NCI-H1436 treated with DMSO at 0.1 percent for 48 hours (cell line): ENCODE data around the gene WIPF3.

ENCODE experiments used
- DNase-seq: peaks from one replicate; lab custom pipeline; 2025; lab: John Stamatoyannopoulos, UW

The WIPF3 gene

DNA sequence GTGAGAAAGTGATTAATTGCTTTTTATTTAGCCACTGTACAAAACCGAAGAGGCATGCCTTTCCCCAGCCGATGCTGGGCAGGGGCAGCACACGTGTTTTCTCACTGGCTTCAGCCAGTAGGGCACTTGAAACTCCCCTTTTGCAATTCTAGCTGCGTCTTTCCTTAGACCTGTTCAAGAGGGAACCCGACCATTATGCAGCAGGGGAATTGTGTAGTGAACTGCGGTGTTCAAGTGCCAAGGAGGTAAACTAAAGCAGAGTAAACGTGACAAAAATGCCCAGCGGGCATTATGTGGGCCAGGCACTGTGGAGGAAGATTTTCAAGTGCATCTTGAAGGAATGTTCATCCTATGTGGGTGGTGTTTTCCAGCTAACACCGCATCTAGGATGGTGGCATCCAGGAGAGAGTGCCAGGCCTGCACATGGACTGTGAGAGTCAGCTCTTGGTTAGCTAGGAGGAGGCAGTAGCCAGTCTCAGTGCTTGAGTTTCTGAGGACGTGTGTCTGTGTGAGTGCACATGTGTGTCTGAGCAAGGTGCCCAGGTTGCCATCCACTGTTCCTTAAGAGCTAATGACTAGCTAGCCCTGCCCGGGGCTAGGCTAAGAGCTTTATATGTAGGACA lies 3.3 kb downstream of the WIPF3 start:
- DNase-seq: no peak

GRCh38 chr7:29810297-29810696 lies 4.0 kb downstream of the WIPF3 start:
- no peak for DNase-seq

DNA sequence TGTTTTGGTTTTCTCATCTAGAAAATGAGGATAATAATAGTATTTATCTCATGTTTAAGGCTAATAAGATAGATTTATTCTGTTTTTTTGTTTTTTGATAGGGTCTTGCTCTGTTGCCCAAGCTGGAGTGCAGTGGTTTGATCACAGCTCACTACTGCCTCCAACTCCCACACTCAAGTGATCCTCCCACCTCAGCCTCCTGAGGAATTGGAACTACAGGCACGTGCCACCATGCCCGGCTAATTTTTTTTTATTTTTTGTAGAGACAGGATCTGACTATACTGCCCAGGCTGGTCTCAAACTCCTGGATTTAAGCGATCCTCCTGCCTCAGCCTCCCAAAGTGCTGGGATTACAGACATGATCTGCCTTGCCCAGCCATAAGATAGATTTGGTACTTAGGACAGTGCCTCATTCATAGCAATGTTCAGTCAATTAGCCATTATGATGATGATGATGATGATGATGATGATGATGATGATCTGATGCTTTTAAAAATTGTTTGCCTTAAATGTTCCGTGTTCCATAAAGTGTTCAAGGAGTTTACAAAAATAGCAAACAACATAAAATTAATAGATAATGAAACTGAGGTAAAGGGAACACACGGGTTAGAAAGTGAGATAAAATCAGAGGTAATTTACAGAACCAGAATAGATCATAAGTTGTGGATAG lies 4.6 kb downstream of the WIPF3 start:
- no peak for DNase-seq

GRCh38 chr7:29811586-29811985 lies 5.3 kb downstream of the WIPF3 start:
- no peak for DNase-seq

DNA sequence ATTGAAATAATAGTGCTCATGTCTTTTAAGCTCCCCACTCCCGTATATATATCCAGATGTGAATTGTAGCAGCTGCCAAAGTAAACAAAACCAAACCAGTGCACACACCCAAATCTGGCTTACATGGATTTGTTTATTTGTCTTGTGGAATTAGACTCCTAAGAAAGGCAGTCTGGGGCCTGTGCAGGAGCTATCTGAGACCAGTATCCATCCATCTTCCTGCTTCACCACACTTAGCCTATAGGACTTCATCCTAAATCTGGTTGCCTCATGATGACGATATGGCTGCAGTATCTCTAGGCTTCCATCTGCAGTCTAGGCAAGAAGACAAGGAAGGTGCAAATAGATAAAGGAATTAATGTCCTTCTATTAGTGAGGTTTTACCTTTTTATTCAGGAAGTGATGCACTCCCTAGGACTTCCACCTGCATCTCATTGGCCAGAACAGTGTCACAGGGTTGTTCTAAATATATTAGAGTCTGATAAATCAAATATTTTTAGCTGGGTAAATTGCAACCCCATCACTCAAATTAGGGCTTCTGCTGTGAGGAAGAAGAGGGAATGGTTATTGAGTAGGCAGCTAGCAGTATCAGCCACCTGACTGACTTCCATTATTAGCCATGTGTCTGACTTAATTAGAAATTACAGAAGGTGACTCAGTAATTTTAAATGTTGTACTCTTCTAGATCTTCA lies 6.0 kb downstream of the WIPF3 start:
- DNase-seq: no peak

- DNase-seq: no peak
Observed at GRCh38 chr7:29815181-29816105, 9.1 kb downstream of the WIPF3 start.

- DNase-seq: no peak
Observed at GRCh38 chr7:29818308-29818707, 12.0 kb downstream of the WIPF3 start.

DNA sequence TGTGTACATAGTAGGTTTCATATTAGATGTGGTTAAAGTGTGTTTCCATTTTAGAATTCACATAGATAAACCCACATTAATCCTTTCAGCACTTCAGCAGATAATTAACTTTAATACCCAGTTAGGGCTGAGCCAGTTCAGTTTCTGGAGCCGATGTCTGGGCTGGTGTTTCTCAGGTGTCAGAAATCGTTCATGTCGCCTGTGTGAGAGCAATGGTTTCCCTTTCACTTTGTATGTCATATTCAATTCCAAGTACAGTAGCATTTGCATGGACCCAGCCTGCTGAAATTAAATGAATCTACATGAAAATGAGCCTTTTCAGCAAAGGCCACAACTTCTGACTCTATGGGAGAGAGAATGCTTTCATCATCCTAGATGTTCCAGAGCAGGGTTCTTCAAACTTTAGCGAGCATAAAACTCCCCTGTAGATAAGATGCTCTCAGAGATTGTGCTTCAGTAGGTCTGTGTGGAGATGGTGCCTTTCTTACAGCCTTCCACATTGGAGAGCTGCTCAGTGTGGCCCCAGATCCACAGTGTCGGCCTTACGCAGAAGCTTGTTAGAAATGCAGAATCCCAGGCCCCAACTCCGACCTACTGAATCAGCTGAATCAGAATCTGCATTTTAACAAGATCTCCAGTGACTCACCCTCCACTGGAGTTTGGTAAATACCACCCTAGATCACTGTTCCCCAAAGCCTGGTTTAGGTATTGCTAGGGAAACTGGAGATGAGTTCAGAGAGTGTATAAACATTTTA lies 19.6 kb downstream of the WIPF3 start:
- no peak for DNase-seq

- no peak for DNase-seq
Observed at GRCh38 chr7:29826530-29826822, 20.2 kb downstream of the WIPF3 start.

DNA sequence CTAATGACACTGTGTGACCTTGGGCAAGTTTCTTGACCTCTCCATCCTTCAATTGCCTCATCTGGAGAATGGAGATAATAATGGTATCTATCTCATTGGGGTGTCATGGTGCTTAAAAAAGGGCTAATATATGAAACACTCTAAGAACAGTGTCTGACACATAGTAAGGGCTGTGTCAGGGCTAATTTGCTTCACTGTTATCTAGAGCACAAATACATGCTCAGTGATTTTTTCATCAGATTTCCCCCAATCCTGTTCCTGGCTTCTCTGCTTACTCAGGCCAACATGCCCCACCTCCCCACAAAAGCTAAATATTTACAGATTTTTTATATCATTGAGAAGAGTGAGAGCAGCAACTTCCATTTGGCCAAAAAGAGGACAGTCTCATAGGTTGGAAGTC lies 20.6 kb downstream of the WIPF3 start:
- no peak for DNase-seq

GRCh38 chr7:29831705-29832104 lies 25.4 kb downstream of the WIPF3 start:
- DNase-seq: no peak

GRCh38 chr7:29833929-29834328 lies 27.6 kb downstream of the WIPF3 start:
- DNase-seq: no peak

DNA sequence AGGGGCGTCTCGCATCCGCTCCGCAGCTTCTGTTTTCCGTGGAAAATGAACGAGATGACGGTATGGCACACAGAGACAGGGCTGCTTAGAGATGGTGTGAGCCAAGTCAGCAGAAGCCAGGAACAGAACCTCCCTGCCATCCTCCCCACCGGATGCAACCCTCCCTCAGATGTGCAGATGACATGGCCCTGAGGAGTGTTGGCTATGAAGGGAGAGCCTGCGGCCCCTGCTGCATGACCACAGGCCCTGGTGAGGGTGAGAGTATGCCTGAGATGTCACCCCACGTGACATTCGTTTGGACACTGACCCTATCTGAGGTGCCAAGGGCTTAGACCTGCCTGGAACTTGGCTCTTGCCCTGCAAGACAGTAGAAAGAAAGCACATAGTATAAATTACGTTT lies 29.4 kb downstream of the WIPF3 start:
- DNase-seq: no peak

GRCh38 chr7:29839302-29839701 lies 33.0 kb downstream of the WIPF3 start:
- no peak for DNase-seq

DNA sequence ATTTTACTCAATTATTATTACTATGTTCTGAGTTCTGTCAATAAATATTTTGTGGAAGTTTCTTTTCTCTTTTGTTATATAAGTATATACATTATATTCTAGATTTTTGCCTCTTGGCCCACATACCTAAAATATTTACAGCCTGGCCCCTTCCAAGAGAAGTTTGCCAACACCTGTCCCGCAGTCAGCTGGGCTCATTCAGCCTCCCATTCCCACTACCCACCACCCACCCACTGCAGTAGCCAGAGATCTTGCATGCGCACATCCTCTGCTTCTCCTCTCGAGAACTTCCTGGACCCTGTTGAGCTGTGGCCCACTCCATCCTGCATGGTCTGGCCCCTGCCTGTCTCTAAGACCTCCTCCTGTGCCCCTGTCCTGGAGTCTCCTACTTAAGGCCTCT lies 33.6 kb downstream of the WIPF3 start:
- no peak for DNase-seq

- DNase-seq: no peak
Observed at GRCh38 chr7:29840701-29841100, 34.4 kb downstream of the WIPF3 start.

DNA sequence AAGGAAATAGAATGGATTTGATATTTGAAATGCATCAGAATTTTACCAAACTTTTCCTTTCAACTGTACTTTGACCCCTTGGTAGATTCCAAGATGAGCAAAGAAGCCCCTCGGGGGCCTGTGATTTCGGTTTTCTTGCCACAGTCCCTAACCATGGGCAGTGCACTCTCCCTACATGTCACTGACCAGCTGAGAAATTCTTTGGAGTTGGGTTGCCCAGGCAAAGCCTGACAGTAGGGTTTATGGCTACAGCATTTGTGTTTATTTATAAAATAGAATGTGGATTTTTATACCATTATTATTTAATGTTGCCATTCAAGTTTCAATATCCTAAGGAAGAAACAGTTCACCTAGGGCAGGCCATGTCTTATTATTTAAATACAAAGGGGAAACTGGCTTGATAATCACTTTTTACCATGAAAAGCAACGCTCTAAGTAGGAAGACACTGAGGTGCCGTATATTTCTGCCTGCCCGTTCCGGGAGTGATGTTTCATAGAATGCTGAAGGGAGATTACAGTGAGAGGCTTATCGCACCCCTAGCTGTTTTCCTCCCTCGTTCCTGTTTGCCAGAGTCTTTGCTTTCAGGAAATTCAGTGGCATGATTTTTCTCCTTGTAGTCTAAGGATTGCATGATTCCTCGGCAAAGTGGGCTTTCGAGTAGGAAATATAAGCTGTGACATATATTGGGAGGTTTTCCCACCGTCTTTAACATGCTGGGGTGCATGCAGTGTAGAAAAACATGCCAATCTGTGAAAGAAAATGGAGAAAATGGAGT lies 35.8 kb downstream of the WIPF3 start:
- DNase-seq: no peak

DNA sequence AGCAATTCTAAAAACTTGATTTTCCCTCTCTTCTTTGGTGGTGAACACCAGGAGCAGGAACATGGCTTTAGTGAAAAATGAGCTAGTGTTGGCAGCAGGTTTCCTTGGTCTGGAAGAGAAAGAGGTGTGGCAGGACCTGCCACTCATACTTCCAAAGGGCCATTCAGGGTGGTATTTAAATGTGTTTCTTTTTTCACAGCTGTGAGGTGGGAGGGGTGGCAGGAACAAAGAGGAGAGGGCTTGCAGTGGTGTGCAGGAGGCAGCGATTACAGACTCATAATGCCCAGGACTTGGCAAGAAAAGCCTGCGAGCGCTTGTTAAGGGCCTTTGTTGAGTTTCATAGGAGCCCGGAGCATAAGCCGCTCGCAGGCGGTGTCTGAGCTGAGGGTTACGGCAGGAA lies 36.8 kb downstream of the WIPF3 start:
- DNase-seq: peak; percentile 29

- DNase-seq: no peak
Observed at GRCh38 chr7:29843726-29844125, 37.4 kb downstream of the WIPF3 start.

GRCh38 chr7:29844559-29844958 lies 38.3 kb downstream of the WIPF3 start:
- DNase-seq: no peak

GRCh38 chr7:29847496-29847895 lies 41.2 kb downstream of the WIPF3 start:
- DNase-seq: no peak
